Loucy (cell line): ENCODE results near the gene CAPN14.

ENCODE experiments used
- H2AFZ ChIP-seq: fragments of 200-600 bp; sonication (generic); 2 replicates; pipeline ENCODE4 v1.6.0; 2016; ENCODE audit warnings: antibody characterized with exemption, mild to moderate bottlenecking, low read length, moderate library complexity
- H3F3A ChIP-seq: fragments of 200-600 bp; 2 replicates; pipeline ENCODE4 v1.6.0; 2016; ENCODE audit warnings: antibody characterized with exemption, low read depth, mild to moderate bottlenecking
- H3K27me3 ChIP-seq: fragments of 200-600 bp; sonication (generic); 2 replicates; pipeline ENCODE4 v1.6.1; 2014; ENCODE audit warnings: low read length, mild to moderate bottlenecking; ENCODE audit not compliant: insufficient read depth, poor library complexity, severe bottlenecking
- H3K36me3 ChIP-seq: fragments of 200-600 bp; sonication (generic); 2 replicates; pipeline ENCODE4 v1.6.1; 2016; ENCODE audit warnings: low read length; ENCODE audit not compliant: insufficient read depth
- H3K4me1 ChIP-seq: fragments of 200-600 bp; sonication (generic); 2 replicates; pipeline ENCODE4 v1.5.1; 2014; ENCODE audit warnings: low read length, mild to moderate bottlenecking; ENCODE audit not compliant: insufficient read depth, poor library complexity, severe bottlenecking
- H3K4me2 ChIP-seq: fragments of 200-600 bp; sonication (generic); 2 replicates; pipeline ENCODE4 v1.6.0; 2014; ENCODE audit warnings: antibody characterized with exemption, low read length, low read depth, mild to moderate bottlenecking; ENCODE audit not compliant: poor library complexity, severe bottlenecking
- H3K4me3 ChIP-seq: fragments of 200-600 bp; sonication (generic); 2 replicates; pipeline ENCODE4 v1.5.1; 2014; ENCODE audit warnings: low read length, mild to moderate bottlenecking, mixed read lengths; ENCODE audit not compliant: poor library complexity, severe bottlenecking
- H3K79me2 ChIP-seq: fragments of 200-600 bp; sonication (generic); 2 replicates; pipeline ENCODE4 v1.6.1; 2014; ENCODE audit warnings: low read length; ENCODE audit not compliant: insufficient read depth
- H3K9ac ChIP-seq: fragments of 200-600 bp; sonication (generic); 2 replicates; pipeline ENCODE4 v1.6.0; 2014; ENCODE audit warnings: mild to moderate bottlenecking, low read depth, low read length, moderate library complexity; ENCODE audit not compliant: poor library complexity, severe bottlenecking
- H3K9me2 ChIP-seq: fragments of 200-600 bp; sonication (generic); replicated peaks from 2 replicates; pipeline ENCODE4 v1.6.1; 2016; ENCODE audit warnings: low read depth, low read length, mixed read lengths
- H3K9me3 ChIP-seq: fragments of 200-600 bp; sonication (generic); 2 replicates; pipeline ENCODE4 v1.6.1; 2014; ENCODE audit warnings: mild to moderate bottlenecking, antibody characterized with exemption, low read length, low read depth; ENCODE audit not compliant: insufficient read depth
- H4K20me1 ChIP-seq: fragments of 200-600 bp; sonication (generic); 2 replicates; pipeline ENCODE4 v1.6.0; 2014; ENCODE audit warnings: antibody characterized with exemption, low read length, mild to moderate bottlenecking; ENCODE audit not compliant: insufficient read depth, poor library complexity, severe bottlenecking
- EZH2phosphoT487 ChIP-seq: fragments of 200-600 bp; IDR thresholded peaks from 2 replicates; pipeline ENCODE4 v1.6.1; 2018; ENCODE audit warnings: antibody characterized with exemption, mild to moderate bottlenecking, moderate library complexity, borderline replicate concordance
- TF ChIP-seq, protein P1 (sequence below): fragments of 200-600 bp; sonication (generic); conservative IDR thresholded peaks from 2 replicates; pipeline ENCODE4 v1.5.1; 2014; ENCODE audit warnings: mild to moderate bottlenecking, antibody characterized with exemption, low read length

Gene CAPN14

DNA sequence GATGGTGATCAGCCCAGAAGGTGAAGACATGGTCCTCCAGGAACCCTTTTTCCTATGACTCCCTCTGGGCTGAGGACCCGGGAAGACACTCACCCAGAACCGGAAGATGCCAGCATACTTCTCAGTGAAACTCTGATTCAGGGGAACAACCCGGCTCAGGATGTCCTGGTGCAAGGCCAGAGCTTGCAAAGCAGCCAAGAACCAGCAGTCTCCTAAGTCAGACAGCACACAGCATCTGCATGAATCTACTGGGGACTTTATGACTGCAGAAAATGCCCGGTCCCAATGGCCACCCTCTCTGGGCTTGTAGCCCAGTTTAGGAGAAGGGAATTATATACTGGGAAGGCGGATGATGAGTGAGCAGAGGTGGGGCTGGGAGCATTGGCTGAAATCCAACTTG is 15.3 kb downstream of the CAPN14 start:
- TF ChIP-seq EZH2phosphoT487 = no peak
- TF ChIP-seq, protein P1, sequence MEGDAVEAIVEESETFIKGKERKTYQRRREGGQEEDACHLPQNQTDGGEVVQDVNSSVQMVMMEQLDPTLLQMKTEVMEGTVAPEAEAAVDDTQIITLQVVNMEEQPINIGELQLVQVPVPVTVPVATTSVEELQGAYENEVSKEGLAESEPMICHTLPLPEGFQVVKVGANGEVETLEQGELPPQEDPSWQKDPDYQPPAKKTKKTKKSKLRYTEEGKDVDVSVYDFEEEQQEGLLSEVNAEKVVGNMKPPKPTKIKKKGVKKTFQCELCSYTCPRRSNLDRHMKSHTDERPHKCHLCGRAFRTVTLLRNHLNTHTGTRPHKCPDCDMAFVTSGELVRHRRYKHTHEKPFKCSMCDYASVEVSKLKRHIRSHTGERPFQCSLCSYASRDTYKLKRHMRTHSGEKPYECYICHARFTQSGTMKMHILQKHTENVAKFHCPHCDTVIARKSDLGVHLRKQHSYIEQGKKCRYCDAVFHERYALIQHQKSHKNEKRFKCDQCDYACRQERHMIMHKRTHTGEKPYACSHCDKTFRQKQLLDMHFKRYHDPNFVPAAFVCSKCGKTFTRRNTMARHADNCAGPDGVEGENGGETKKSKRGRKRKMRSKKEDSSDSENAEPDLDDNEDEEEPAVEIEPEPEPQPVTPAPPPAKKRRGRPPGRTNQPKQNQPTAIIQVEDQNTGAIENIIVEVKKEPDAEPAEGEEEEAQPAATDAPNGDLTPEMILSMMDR = no peak
- H3K4me2 ChIP-seq = no peak overlapping the region
- H3K9me2 ChIP-seq = no peaks in the 10 kb centered on the region
- no peaks in the 10 kb centered on the region for H3K27me3 ChIP-seq
- no peaks in the 10 kb centered on the region for H3K36me3 ChIP-seq
- H3K79me2 ChIP-seq = no peaks in the 10 kb centered on the region
- no peaks in the 10 kb centered on the region for H3F3A ChIP-seq
- H2AFZ ChIP-seq = no peak overlapping the region
- H3K4me1 ChIP-seq = no peaks in the 10 kb centered on the region
- H4K20me1 ChIP-seq = no peaks in the 10 kb centered on the region
- H3K4me3 ChIP-seq = no peak overlapping the region
- no peaks in the 10 kb centered on the region for H3K9me3 ChIP-seq
- no peak overlapping the region for H3K9ac ChIP-seq

DNA sequence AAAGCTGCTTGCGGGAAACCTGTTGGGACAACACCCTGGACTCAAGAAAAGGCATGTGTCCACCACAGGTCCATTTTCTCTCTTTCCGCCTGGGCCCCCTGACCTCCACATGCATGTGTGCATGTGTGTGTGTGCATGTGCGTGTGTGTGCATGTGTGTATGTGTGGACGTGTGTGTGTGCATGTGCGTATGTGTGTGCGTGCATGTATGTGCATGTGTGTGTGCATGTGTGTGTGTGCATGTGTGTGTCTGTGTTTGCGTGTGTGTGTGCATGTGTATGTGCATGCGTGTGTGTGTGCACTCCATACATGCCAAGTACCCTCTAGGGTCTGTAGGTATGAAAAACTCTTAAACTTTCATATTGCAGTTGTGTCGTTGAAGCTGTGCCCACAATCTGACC is 16.3 kb downstream of the CAPN14 start:
- Histone ChIP-seq H3K27me3 (no peaks in the 10 kb centered on the region), H3K4me3 (no peak overlapping the region), H3K4me1 (no peaks in the 10 kb centered on the region), H3K36me3 (no peaks in the 10 kb centered on the region), H3K9ac (no peak overlapping the region), H2AFZ (no peak overlapping the region), H3K9me3 (no peaks in the 10 kb centered on the region), H3K9me2 (no peaks in the 10 kb centered on the region), H3F3A (no peaks in the 10 kb centered on the region), H4K20me1 (no peaks in the 10 kb centered on the region), H3K4me2 (no peak overlapping the region), H3K79me2 (no peaks in the 10 kb centered on the region)
- TF ChIP-seq, protein P1 = no peak
- no peak for TF ChIP-seq EZH2phosphoT487

DNA sequence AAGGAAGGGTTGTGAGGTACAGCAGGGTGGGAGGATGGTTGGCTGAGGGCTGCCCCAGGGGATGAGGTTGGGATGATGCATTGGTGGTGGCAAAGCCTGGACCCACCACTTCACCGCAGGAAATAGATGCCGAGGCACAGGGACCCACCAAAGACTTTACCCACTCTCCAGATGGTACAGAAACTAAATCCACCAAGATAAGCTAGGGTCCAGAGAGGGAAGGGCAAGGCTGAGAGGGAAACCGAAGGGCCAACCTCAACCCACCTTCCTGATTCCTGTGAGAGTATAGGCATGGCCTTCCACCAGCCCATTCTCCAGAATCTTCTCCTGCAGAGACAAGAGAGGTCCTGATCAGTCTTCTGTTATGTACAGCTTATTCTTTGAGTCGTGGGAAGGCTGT is 18.1 kb downstream of the CAPN14 start:
- Histone ChIP-seq H3K9me2 (no peaks in the 10 kb centered on the region), H3F3A (no peaks in the 10 kb centered on the region), H3K4me1 (no peaks in the 10 kb centered on the region), H3K79me2 (no peaks in the 10 kb centered on the region), H3K27me3 (no peaks in the 10 kb centered on the region), H3K4me2 (no peak overlapping the region), H3K4me3 (no peak overlapping the region), H3K9ac (no peak overlapping the region), H4K20me1 (no peaks in the 10 kb centered on the region), H3K36me3 (no peaks in the 10 kb centered on the region), H3K9me3 (no peaks in the 10 kb centered on the region), H2AFZ (no peak overlapping the region)
- TF ChIP-seq, protein P1 = no peak
- no peak for TF ChIP-seq EZH2phosphoT487
